ENCODE data around the gene AKR1B1. TPM values are rescaled to one million over a fixed set of nuclear protein-coding genes. Genes with fewer than 3 reads are reported as not detected.

Gene AKR1B1
- total RNA-seq, 1 donor from 2014 or later, result 138 TPM

DNA sequence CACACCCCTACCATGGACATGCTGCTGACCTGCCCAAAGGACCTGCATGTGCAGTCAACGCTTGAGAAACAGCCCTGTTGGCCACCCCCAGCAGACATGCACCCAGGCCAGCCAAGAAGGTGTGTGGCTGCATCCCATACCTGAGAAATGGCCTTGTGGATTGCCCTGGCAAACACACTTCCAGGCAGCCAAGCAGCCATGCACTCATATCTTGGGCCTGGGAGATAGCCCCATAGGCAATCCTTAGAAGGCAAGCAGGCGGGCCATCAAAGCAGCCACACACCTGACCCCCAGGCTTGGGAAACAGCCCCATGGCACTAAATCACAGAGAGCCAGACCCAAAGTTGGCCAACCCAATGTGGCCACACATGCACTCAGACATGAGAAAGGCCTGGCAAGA, 4.9 kb upstream of the AKR1B1 start:
- Mint-ChIP-seq H3K9me3 (peaks cover 6% of the 10 kb centered on the region), H3K4me3 (no peak overlapping the region), H3K27me3 (no peaks in the 10 kb centered on the region), H3K27ac (no peak overlapping the region), H3K36me3 (no peaks in the 10 kb centered on the region), H3K4me1 (ENCODE audit: unreplicated experiment) (peaks cover 7% of the 10 kb centered on the region)
- no peak for DNase-seq (ENCODE audit: extremely low spot score, unreplicated experiment)
- TF ChIP-seq, protein P1, sequence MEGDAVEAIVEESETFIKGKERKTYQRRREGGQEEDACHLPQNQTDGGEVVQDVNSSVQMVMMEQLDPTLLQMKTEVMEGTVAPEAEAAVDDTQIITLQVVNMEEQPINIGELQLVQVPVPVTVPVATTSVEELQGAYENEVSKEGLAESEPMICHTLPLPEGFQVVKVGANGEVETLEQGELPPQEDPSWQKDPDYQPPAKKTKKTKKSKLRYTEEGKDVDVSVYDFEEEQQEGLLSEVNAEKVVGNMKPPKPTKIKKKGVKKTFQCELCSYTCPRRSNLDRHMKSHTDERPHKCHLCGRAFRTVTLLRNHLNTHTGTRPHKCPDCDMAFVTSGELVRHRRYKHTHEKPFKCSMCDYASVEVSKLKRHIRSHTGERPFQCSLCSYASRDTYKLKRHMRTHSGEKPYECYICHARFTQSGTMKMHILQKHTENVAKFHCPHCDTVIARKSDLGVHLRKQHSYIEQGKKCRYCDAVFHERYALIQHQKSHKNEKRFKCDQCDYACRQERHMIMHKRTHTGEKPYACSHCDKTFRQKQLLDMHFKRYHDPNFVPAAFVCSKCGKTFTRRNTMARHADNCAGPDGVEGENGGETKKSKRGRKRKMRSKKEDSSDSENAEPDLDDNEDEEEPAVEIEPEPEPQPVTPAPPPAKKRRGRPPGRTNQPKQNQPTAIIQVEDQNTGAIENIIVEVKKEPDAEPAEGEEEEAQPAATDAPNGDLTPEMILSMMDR (conservative IDR thresholded peaks at IDR 0.05), result no peak

DNA sequence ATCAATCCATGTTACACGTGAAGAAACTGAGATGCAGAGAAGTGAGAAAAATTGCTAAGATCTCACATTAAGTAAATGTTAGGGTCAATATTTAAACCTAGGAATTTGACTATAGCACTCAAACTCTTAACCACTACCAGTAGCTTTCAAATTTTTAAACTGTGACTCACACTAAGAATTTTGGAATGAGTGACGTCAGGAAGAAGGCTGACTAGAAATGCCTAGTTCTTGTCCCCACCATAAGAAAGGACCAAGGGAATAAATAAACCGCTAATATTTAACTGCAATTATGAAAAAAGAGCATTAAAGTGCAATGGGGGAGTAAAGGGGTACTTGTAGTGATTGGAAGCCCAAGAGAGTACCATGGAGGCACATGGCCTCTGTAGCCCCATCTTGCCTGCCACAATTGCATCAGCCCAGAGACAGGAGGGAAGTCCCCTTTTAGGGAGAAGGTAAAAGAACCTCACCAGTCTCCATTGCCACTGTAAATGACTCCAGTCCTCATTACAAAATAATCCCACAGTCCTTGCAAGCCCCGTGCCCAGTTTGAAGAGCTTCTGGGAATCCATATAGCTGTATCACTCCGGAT, 3.5 kb upstream of the AKR1B1 start:
- no peak for DNase-seq (ENCODE audit: extremely low spot score, unreplicated experiment)
- TF ChIP-seq, protein P1 (conservative IDR thresholded peaks at IDR 0.05), result no peak
- Mint-ChIP-seq H3K27ac (no peak overlapping the region), H3K36me3 (no peaks in the 10 kb centered on the region), H3K27me3 (no peaks in the 10 kb centered on the region), H3K9me3 (peaks cover 6% of the 10 kb centered on the region), H3K4me3 (no peak overlapping the region), H3K4me1 (ENCODE audit: unreplicated experiment) (peaks cover 16% of the 10 kb centered on the region)

DNA sequence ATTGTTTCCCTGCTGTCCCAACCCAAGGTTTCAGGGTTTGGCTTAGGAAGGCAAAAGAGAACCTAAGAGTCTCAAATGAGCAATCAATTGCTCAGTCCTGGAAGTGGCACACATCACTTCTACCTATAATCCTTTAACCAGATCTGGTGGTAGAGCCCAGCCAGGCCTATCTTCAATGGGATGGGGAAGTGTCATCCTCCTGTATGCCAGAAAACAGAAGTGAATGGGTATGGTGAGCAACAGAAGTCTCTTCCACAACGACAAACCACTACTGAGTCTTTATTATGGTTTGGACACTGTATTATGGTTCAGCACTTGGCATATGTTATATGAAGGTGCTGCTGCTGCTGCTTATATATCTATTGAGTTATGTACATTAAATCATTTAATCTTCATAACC, 3.0 kb upstream of the AKR1B1 start:
- Mint-ChIP-seq H3K4me1 (ENCODE audit: unreplicated experiment) (peaks cover 18% of the 10 kb centered on the region), H3K9me3 (peaks cover 6% of the 10 kb centered on the region), H3K4me3 (no peak overlapping the region), H3K36me3 (peaks cover 3% of the 10 kb centered on the region), H3K27ac (no peak overlapping the region), H3K27me3 (no peaks in the 10 kb centered on the region)
- no peak for DNase-seq (ENCODE audit: extremely low spot score, unreplicated experiment)
- TF ChIP-seq, protein P1 (conservative IDR thresholded peaks at IDR 0.05), result no peak

DNA sequence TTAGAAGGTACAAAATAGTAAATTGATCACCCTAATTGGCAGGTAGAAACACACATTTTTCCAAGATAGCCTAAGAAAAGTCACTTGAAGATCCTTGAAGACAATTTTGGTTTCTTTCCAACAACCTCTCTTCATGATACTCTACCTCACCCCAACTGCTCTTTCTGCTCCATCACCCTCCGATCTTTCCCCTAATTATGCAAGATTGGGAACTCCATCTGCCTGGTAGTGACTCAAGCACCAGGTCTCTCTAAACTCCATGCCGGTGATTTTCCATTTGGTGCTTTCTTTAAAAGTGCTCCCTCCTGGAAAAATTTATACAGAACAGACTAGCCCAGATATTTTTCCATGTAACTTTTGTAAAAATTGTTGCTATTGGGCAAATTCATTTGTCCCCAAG, 1.1 kb upstream of the AKR1B1 start:
- H3K4me3 Mint-ChIP-seq, result peak overlapping the region; percentile 50

DNA sequence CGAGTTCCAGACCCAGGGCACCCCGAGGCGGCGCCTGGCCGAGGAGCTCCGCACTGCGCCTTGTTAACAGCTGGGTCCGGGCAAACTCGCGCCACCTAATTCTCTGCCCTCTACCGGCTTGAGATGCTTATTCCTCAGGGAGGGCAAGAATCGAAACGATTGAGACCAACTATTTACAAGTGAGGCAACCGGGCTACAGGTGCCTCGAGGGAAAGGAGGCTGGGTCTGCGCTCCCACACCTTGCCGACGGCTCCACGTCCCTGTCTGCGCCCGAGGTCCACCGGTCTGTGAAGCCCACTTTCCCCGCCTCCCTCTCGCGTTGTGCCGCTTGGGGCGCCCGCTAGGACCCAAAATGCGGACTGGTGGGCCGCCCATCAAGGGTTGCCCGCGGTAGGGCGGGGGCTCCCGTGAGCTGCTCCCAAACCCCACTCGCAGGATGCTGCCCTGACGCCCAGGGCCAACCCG, 527 bp downstream of the AKR1B1 start:
- H3K27ac Mint-ChIP-seq, result peak overlapping the region; percentile 43

More for the DNA sequence above, 1.1 kb upstream of the AKR1B1 start:
- Mint-ChIP-seq H3K27ac (no peak overlapping the region), H3K27me3 (no peaks in the 10 kb centered on the region), H3K9me3 (no peaks in the 10 kb centered on the region), H3K36me3 (peaks cover 14% of the 10 kb centered on the region), H3K4me1 (ENCODE audit: unreplicated experiment) (peaks cover 22% of the 10 kb centered on the region)
- TF ChIP-seq, protein P1 (conservative IDR thresholded peaks at IDR 0.05), result no peak
- DNase-seq (ENCODE audit: extremely low spot score, unreplicated experiment), result no peak

More for the DNA sequence above, 527 bp downstream of the AKR1B1 start:
- Mint-ChIP-seq H3K27me3 (no peaks in the 10 kb centered on the region), H3K4me1 (ENCODE audit: unreplicated experiment) (peaks cover 36% of the 10 kb centered on the region), H3K4me3 (peak overlapping the region; percentile 90), H3K36me3 (peaks cover 15% of the 10 kb centered on the region), H3K9me3 (no peaks in the 10 kb centered on the region)
- TF ChIP-seq, protein P1 (conservative IDR thresholded peaks at IDR 0.05), result peak; percentile 44
- DNase-seq (ENCODE audit: extremely low spot score, unreplicated experiment), result no peak

All from type B pancreatic cell (in vitro differentiated cells).